ENCODE data around the gene TMEM240.
"Not testable (repeated sequence)": the region's sequence is repeated elsewhere in the genome, so short reads cannot be mapped to it uniquely, and the experiment has no call there.

Gene TMEM240

DNA sequence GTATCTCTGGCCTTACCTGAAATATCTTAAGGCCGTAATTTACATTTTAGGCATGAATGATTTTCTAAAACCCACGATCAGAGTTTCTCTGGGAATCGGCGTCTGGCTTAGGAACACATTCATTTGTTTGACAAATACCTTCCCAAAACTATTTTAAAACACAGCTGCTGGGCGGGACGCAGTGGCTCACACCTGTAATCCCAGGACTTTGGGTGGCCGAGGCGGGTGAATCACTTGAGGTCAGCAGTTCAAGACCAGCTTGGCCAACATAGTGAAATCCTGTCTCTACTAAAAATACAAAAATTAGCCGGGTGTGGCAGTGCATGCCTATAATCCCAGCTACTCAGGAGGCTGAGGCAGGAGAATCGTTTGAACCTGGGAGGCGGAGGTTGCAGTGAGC lies 16.5 kb upstream of the TMEM240 start:
- not testable (repeated sequence) for DNase-seq

GRCh38 chr1:1556505-1556904 lies 16.1 kb upstream of the TMEM240 start:
- DNase-seq = no peak

DNA sequence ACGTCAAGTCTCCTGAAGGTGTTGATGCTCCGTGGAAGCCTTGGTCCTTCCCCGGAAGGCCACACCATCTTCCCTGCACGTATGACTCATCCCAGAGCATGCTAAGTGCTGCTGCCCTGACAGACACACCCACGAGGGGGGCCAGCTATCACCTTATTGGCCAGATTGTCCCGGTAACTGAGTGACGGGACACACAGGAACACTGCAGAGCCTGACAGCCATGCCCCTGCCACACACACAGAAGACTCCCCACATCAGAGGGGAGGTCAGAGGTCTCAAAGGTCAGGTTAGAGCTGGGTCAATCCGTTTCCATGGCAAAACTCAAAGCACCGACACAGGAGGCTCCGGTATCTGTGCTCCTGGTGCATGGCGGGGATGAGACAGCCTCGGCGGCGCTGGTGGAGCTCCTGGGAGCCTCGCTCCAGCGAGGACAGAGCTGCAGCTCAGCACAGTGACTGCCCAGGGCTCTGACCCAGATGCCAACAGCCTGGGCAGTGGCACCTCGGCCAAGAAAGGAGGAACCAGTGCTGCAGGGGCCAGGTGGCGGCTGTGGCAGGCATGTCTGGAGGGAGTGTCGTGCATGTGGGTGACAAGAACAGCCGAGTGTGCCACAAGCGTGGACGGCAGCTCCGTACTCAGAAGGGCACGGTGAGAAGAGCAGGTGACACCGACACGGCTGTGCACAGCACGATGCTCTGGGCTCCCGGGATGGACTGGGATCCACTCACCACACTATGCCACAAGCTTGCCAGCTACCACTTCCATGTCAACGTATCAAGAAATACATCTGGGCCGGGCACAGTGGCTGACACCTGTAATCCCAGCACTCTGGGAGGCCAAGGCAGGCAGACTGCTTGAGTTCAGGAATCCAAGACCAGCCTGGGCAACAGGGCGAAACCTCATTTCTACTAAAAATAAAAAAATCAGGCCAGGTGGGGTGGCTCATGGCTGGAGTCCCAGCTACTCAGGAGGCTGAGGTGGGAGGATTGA lies 14.8 kb upstream of the TMEM240 start:
- no peak for DNase-seq

DNA sequence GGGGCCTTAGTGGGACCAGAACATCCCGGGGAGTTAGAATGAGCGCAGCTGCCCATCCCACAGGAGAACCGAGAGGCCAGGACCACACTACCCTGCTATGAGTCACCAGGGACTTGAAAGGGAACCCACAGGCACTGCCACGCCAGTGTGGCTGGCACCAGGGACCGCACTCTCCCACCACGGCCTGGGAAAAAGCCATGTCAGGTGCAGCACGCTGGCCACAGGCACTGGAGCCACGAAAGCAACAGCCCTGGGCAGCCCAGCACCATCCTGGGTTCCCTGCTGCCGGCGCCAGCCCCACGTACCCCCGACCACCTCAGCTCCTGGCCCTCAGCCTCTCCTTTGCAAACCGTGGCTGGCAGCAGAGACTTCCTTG lies 14.1 kb upstream of the TMEM240 start:
- no peak for DNase-seq

- DNase-seq = no peak
Observed at GRCh38 chr1:1553821-1554494, 13.5 kb upstream of the TMEM240 start.

- DNase-seq = no peak
Observed at GRCh38 chr1:1552263-1552639, 11.8 kb upstream of the TMEM240 start.

DNA sequence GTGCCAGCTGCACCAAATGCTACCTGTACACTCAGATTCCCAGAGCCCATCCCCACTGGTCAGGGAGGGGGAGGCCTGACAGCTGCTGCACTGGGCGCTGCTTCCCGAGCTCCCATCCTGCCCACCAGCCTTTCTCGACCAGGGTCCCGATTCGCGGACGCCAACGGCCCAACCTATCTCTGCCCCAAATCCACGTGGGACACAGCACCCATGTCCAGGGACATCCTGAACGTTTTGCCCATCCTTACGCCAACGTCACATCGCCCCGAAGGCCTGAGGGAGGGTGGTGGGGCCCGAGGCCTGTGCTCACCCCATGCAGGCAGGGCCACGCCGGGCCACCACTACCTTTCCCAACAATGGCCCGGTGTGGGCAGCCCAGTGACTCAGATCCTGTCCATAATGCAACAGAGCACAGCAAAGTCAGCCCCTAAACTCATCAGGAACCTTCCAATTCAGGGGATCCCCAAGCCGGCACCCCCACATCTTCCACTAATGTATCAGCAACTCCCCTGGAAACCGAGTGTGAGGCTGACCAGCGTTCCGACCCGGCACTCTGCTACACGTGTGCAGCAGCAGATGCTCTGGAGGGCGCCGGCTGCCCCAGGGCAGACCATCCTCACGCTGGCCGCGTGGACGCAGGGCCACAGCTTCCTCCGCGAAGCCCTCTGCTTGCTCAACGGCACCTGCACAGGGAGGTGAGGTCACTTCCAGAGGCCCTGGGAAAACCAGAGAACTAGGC lies 11.3 kb upstream of the TMEM240 start:
- DNase-seq = no peak

DNA sequence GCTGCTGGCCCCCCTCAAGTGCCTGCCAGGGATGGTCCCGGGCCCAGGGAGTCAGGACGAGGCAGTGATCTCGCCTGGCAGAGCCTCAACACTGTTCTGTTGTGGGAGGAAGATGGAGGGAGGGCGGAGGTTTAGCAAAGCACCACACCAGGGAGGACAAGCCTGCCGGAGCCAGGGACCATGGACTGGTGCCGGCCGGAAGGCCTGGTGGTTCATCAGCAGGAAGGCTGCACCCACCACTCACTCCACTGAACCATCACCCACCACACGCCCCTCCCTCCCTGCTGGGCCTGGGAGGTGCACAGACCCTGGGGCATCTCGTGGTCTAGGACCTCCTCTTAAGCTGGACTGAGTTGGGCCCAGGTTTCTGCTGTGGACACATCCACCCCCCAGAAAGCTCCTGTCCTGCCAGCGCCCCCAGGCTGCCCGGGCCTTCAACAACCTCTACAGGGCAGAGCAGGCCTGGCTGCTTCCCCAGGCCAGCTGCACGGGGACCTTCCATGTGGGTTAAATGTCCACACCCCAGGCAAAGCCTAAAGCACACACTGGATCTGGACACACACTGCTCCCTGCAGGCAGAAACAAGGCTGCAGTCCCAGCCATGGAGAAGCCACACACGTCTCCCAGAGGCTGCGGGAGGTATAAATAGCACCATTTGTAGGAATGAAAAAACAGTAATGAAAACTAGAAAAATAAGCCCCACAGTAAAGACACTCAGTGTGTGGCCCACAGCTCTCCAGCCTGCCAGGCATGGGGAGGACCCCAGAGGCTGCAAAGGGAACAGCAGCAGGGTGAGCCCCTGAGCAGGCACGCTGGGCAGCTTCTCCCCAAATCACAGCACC lies 10.4 kb upstream of the TMEM240 start:
- DNase-seq = no peak

DNA sequence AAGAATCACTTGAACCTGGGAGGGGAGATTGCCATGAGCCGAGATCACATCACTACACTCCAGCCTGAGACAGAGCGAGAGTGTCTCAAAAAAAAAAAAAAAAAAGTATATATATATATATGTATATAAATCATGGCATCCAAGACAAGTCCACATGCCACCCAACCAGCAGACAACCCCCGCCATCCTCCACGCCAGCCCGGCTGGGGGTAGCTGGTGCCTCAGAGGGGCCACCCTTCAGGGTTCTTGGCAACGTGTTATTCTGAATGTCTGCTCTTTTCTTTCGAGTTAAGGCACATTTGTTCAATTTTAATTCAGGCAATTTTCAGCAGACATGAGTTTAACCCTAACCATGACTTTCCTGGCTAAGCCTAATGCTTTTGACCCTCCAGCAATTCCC lies 9.7 kb upstream of the TMEM240 start:
- no peak for DNase-seq

DNA sequence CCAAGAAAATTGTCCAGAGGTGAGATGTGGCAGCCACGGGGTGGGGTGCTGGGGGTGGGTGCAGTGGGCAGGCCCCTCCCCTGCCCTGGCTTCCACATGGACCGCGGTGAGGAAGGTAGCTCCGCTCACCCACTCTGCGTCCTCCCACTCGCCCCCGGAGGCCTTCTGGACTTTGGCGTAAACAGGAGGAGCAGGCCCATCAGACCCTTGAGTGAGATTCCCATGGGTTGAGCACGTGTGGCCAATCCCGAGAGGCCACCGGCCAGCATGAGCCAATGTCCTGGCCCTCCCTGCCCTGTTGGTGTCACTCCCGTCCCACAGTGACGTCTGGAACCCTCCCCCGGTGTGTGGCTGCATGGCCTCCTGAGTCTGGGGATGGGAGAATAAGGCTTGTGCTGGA lies 8.2 kb upstream of the TMEM240 start:
- no peak for DNase-seq

DNA sequence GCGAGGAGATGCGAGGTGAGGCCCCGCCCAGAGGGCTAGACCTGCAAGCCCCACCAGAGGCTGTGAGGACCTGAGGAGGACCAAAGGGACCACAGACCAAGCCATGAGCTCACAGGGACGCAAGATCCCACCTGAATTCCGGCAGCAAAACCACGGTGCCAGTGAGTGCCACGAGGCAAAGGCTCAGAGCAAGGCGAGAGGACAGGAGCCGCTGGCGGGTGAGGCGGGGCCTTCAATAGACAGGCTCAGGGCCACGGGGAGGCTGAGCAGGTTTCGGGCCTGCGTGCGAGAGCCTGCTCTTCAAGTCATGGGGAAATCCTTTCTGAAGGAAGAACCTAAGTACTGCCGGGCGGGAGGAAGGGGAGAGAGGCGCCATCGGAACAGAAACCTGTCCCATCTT lies 7.1 kb upstream of the TMEM240 start:
- no peak for DNase-seq

GRCh38 chr1:1547011-1547410 lies 6.6 kb upstream of the TMEM240 start:
- no peak for DNase-seq

- no peak for DNase-seq
Observed at GRCh38 chr1:1545946-1546737, 5.7 kb upstream of the TMEM240 start.

DNA sequence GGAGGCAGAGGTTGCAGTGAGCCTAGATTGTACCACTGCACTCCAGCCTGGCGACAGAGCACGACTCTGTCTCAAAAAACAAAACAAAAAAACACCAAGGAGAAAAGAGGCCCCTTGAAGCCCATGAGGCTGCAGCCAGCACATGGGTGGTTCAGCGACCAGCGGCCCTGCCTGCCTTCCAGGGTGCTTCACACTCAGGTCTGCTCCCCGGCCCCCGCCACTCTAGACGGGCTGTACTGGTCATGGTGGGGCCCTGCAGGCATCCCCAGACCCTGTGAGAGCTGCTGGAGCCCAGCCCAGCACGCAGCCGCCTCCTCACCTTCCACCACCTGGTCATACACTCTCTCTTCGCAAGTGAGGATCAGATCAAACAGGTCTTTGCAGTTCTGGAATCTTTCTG lies 4.1 kb upstream of the TMEM240 start:
- no peak for DNase-seq

DNA sequence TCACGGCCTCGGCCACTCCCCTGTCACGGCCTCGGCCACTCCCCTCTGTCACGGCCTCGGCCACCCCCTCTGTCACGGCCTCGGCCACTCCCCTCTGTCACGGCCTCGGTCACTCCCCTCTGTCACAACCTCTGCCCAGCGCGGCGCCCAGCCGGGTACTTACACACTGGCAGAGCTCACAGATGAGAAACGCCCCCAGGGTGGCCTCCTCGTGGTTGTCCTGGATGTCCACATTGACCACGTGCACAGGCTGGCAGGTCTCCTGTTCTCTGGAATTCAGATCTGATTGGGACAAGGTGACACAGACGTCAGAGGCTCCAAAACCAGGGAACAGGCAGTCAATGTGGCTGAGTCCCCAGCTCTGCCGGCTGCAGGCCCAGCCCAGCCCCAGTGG lies 3.3 kb upstream of the TMEM240 start:
- no peak for DNase-seq

DNA sequence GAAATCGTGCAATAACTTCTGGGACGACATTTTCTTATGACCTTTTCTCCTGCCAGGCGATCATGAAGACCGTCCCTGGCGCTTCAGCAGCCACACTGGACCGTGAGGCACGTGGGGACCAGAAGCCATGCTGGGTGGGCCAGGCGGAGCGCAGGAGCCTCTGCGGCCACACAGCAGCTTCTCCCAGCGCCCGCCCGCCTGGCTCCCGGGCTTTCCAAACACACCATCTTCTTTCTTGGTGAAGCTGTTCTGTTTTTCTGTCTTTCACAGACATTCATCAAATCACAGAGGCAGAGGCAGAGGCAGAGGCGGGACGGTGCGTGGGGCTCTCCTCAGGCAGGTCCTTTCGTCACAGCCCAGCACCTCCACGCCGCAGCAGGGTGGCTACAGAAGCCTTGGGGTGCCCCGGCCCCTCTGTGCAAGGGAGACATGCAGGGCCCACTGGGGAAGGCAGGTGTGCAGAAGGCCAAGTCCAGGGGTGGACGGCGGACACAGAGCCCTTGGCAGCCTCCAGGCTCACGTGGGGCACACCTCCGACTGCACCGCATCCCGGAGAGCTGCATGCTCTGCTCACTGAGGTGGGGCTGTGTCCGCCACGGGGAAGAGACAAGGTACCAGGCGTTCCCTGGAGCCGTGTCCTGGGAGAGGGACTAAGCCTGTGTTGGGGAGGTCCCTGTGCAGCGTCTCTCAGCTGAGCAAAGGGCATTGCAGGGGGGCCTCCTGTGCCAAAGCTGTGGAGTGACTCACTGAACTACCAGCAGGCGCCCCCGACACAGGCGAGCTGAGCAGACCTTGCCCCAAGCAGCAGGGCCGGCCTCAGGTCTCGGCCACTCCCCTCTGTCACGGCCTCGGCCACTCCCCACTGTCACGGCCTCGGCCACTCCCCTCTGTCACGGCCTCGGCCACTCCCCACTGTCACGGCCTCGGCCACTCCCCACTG lies 2.6 kb upstream of the TMEM240 start:
- no peak for DNase-seq

GRCh38 chr1:1541956-1542765 lies 1.7 kb upstream of the TMEM240 start:
- DNase-seq = no peak

DNA sequence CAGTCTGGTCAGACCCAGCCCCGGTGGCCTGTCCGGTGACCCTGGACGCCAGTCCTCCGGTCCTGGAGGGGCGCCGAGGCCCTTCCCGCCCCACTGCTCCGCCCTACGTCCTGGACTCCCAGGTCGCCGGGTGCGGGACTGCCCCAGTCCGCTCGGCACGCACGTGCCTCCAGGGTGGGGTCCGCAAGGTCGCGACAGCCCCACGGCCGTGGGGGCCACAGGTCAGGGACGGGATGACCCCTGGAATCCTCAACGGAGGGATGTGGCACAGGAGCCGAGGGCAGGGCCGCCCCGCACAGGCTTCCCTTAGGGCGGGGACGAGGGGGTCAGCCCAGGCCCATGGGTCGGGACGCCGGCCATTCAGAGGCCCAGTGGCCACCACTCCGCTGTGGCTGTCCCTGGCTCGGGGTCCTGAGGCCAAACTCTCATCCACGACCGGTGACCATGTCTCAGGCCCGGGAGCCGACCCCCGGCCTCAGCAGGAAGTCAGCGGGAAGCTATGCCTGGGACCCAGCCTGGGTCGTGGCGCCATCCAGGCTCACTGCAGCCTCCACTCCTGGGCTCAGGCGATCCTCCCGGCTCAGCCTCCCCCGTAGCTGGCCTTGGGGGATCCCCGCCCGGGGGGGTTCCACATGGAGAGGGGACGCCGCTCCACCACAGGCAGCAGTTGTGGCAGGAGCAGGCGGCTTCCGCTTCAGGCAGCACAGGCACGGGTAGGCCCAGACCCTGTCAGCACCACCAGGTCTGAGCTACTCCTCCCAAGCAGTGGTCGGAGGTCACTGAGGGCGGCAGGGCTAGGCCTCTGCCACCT lies 599 bp upstream of the TMEM240 start:
- no peak for DNase-seq
